AG04450 (cell line): Measurements from ENCODE around the gene UGT2B7. TPM values are rescaled to one million over a fixed set of nuclear protein-coding genes. Genes with fewer than 3 reads are reported as not detected.
"Not testable (repeated sequence)": the region's sequence is repeated elsewhere in the genome, so short reads cannot be mapped to it uniquely, and the experiment has no call there.

ENCODE experiments used
- CTCF ChIA-PET: fragments of 300-600, 350-600 bp; formaldehyde crosslinking; extraction: SDS; loops from one replicate; lab custom pipeline; 2022; ENCODE audit warnings: antibody characterized with exemption, inconsistent platforms; lab: Charles Lee
- POLR2A ChIA-PET: fragments of 350-600 bp; formaldehyde crosslinking; extraction: SDS; loops from one replicate; lab custom pipeline; 2021; ENCODE audit warnings: antibody characterized with exemption, inconsistent platforms; lab: Yijun Ruan, JAX
- DNase-seq: peaks from one replicate; pipeline ENCODE4 v3.0.0-alpha.2; 2011; ENCODE audit warnings: low read depth, low spot score
- H3K27ac ChIP-seq: one replicate; pipeline ENCODE4 v1.5.1; 2012; ENCODE audit warnings: low read depth, low read length, control low read depth
- H3K27me3 ChIP-seq: one replicate; pipeline ENCODE4 v1.6.0; 2012; ENCODE audit warnings: low read length; ENCODE audit not compliant: control insufficient read depth, insufficient read depth
- H3K4me3 ChIP-seq: 2 replicates; pipeline ENCODE4 v1.5.1; 2011; ENCODE audit warnings: mild to moderate bottlenecking, low read depth, low read length, control low read depth
- H3K9me3 ChIP-seq: 2 replicates; pipeline ENCODE4 v1.5.1; 2012; ENCODE audit warnings: low read length; ENCODE audit not compliant: control insufficient read depth, insufficient read depth
- CTCF ChIP-seq: IDR thresholded peaks from 2 replicates; pipeline ENCODE4 v1.5.1; 2011; ENCODE audit warnings: low read depth, low read length, control low read depth, inconsistent platforms
- polyA minus RNA-seq: library from RNA; depleted of rRNA, polyadenylated mRNA; stranded (reverse); fragments of >200 nt; gene quantifications from 2 replicates; pipeline ENCODE4 v1.2.3, GENCODE V29; 2011; rRNA and poly(A)+ RNA removed
- polyA plus RNA-seq: library from polyadenylated mRNA; depleted of rRNA; stranded (reverse); fragments of >200 nt; gene quantifications from 2 replicates; pipeline ENCODE4 v1.2.3, GENCODE V29; 2011; rRNA removed

UGT2B7 gene
- polyA plus RNA-seq (0.04 TPM in 1 of 2 replicates, not detected in the other), polyA minus RNA-seq (not detected in 2 replicates)

- H3K27me3 ChIP-seq, result no peaks in the 10 kb centered on the region
- no peak within 1 kb of the TSS for H3K27ac ChIP-seq
- TF ChIP-seq CTCF, result no peak
- no peak for DNase-seq
- ChIA-PET POLR2A (no interaction called here), CTCF (no interaction called here)
- no peak within 1 kb of the TSS for H3K4me3 ChIP-seq
- no peaks in the 10 kb centered on the region for H3K9me3 ChIP-seq
Observed at GRCh38 chr4:69096111-69096656, at the start of gene UGT2B7. Gene UGT2B7, plus strand, starts transcription at chr4:69096474. Its CDS starts 47 bp downstream, at chr4:69096521.

DNA sequence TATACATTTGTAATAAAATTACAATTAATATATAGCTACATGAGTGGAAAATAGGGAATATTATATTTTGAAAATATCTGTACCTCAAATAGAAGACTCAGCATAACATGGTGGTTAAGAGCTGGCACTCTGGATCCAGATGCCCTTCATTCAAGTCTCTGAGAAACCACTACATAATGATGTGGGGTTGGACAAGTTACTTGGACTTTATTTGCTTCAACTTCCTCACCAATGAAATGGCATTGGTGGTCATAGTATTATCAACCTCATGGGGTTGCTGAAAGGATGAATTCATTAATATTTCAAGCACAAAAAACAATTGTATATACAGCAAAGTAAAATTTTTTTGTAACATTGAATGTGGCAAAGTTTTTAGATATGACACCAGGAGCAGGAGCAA, 46.4 kb upstream of the UGT2B7 start:
- no peak overlapping the region for H3K4me3 ChIP-seq
- no peak for TF ChIP-seq CTCF
- no peak overlapping the region for H3K27ac ChIP-seq
- DNase-seq, result no peak
- H3K27me3 ChIP-seq, result no peaks in the 10 kb centered on the region
- H3K9me3 ChIP-seq, result no peaks in the 10 kb centered on the region
- ChIA-PET CTCF (interaction anchor here (0.6 kb wide), 1 partner anchor 135 kb away, joined by 3 read pairs; no protein-coding TSS in a partner anchor), POLR2A (no interaction called here)

DNA sequence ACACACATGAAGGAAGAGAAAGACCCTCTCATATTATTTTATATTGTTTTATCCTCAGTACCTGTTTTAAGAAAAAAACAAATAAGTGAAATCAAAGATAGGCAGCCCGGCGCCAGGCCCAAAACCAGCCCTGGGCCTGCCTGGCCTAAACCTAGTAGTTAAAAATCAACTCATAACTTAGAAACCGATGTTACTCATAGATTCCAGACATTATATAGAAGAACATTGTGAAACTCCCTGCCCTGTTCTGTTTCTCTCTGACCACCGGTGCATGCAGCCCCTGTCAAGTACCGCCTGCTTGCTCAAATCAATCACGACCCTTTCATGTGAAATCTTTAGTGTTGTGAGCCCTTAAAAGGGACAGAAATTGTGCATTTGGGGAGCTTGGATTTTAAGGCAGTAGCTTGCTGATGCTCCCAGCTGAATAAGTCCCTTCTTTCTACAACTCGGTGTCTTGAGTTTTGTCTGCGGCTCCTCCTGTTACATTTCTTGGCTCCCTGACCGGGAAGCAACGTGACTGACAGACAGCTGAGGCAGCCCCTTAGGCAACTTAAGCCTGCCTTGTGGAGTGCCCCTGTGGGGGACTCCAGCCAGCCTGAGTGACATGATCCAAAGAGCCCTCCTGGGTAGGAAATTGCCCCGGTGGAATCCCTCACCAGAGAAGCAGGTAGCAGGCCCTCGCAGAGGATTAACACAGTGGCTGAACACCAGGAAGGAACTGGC, 45.3 kb upstream of the UGT2B7 start:
- H3K4me3 ChIP-seq, H3K27ac ChIP-seq, DNase-seq, CTCF ChIA-PET, H3K9me3 ChIP-seq, POLR2A ChIA-PET, H3K27me3 ChIP-seq: not testable (repeated sequence)

DNA sequence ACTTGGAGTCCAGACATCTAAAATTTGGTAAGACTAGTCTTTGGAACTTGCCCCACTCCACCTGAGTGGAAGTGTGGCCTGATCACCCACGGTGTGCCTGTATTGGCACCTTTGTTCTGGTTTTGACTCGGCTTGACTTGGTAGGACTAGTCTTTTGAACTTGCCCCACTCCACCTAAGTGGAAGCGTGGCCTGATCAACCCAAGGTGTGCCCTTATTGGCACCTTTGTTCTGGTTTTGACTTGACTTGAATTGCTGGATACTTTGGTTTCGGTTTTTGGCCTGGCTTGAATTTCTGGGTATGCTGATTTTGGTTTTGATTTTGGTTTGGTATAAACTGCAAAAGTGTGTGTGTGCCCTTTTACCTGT, 44.7 kb upstream of the UGT2B7 start:
- TF ChIP-seq CTCF, result no peak
- POLR2A ChIA-PET, result no interaction called here
- H3K27me3 ChIP-seq, result no peaks in the 10 kb centered on the region
- H3K27ac ChIP-seq, result no peak overlapping the region
- no peak overlapping the region for H3K4me3 ChIP-seq
- no peaks in the 10 kb centered on the region for H3K9me3 ChIP-seq
- CTCF ChIA-PET, result no interaction called here
- no peak for DNase-seq

GRCh38 chr4:69053309-69053885, 42.9 kb upstream of the UGT2B7 start:
- CTCF ChIA-PET, H3K9me3 ChIP-seq: not testable (repeated sequence)

GRCh38 chr4:69054033-69054432, 42.2 kb upstream of the UGT2B7 start:
- CTCF ChIA-PET, H3K4me3 ChIP-seq, DNase-seq, H3K27ac ChIP-seq, H3K9me3 ChIP-seq, H3K27me3 ChIP-seq, POLR2A ChIA-PET: not testable (repeated sequence)

More at GRCh38 chr4:69053309-69053885, 42.9 kb upstream of the UGT2B7 start:
- H3K27me3 ChIP-seq, H3K27ac ChIP-seq, H3K4me3 ChIP-seq, POLR2A ChIA-PET, DNase-seq: not testable (repeated sequence)
